Heart left ventricle (tissue), 16 donors: ENCODE measurements around the gene ITGB1BP2. TPM values are rescaled to one million over a fixed set of nuclear protein-coding genes. Genes with fewer than 3 reads are reported as not detected.

Experiments used
- ATAC-seq, 4 donors: fragments of 200-7000 bp; cut with Tn5 transposase; one replicate each; pipeline ENCODE4 v1.9.1; 2020 to 2022; ENCODE audit warnings: moderate library complexity in 4 of 4, mild to moderate bottlenecking in 3 of 4, moderate number of reproducible peaks in 1 of 4
- DNase-seq, 5 donors: peaks; one replicate each; pipeline ENCODE4 v3.0.0-alpha.2; 2020
- H3K27ac ChIP-seq, 12 donors: fragments of 200-600 bp; sonication (generic) in 4 of 12; one replicate each; pipeline versions ENCODE4 v1.5.0 to v1.8.0; 2016 to 2022; ENCODE audit warnings: mild to moderate bottlenecking in 2 of 12
- H3K27me3 ChIP-seq, 9 donors: fragments of 200-600 bp; sonication (generic) in 2 of 9; one replicate each; pipeline versions ENCODE4 v1.5.1 to v1.8.0; 2016 to 2022; ENCODE audit warnings: mild to moderate bottlenecking in 3 of 9
- H3K36me3 ChIP-seq, 9 donors: fragments of 200-600 bp; sonication (generic) in 2 of 9; one replicate each; pipeline versions ENCODE4 v1.5.0 to v1.8.0; 2018 to 2022; ENCODE audit warnings: mild to moderate bottlenecking in 2 of 9
- H3K4me1 ChIP-seq, 12 donors: fragments of 200-600 bp; sonication (generic) in 4 of 12; one replicate each; pipeline versions ENCODE4 v1.5.0 to v1.8.0; 2016 to 2022; ENCODE audit warnings: mild to moderate bottlenecking in 3 of 12
- H3K4me3 ChIP-seq, 12 donors: fragments of 200-600 bp; sonication (generic) in 4 of 12; one replicate each; pipeline versions ENCODE4 v1.5.0 to v1.8.0; 2017 to 2022; ENCODE audit warnings: mild to moderate bottlenecking in 9 of 12, moderate library complexity in 4 of 12
- H3K9me3 ChIP-seq, 12 donors: fragments of 200-600 bp; sonication (generic) in 4 of 12; one replicate each; pipeline versions ENCODE4 v1.5.0 to v1.8.0; 2016 to 2022; ENCODE audit warnings: mild to moderate bottlenecking in 1 of 12
- CTCF ChIP-seq, 12 donors: fragments of 200-600 bp; sonication (generic) in 4 of 12; IDR thresholded peaks; one replicate each; pipeline versions ENCODE4 v1.5.0 to v1.8.0; 2018 to 2022; ENCODE audit warnings: antibody characterized with exemption in 12 of 12, mild to moderate bottlenecking in 5 of 12
- POLR2A ChIP-seq, 2 donors: fragments of 450-650 bp; IDR thresholded peaks; one replicate each; pipeline ENCODE4 v1.6.1; 2017; ENCODE audit warnings: antibody characterized with exemption in 2 of 2, mild to moderate bottlenecking in 2 of 2, moderate library complexity in 2 of 2
- WGBS, 4 donors: extraction: QIAGEN DNeasy Blood & Tissue Kit in 2 of 4; methylation state at CpG; one replicate each; pipeline versions ENCODE4 v1.1.5 to v1.1.7; 2013 to 2018; 5-methylcytosine and 5-hydroxymethylcytosine counted together
- intact Hi-C, 10 donors: fragments of 100-400 bp; cut with DNase I; formaldehyde crosslinking; loops; one replicate each; pipeline versions ENCODE4 v1.11.1 to v1.14.2; 2022
- long read RNA-seq, 3 donors: library from polyadenylated mRNA; unstranded; transcript quantifications; one replicate each; pipeline ENCODE4 v2.0.0, GENCODE V29; 2020 to 2021
- polyA plus RNA-seq, 2 donors: library from polyadenylated mRNA; stranded (reverse); fragments of 200-250 nt; gene quantifications; one replicate each; pipeline ENCODE4 v1.2.3, GENCODE V29; 2013
- total RNA-seq, 9 donors: library from RNA; depleted of rRNA in 2 of 9; stranded (reverse); fragments of >200 nt in 2 of 9; fragmentation: NEBNext Ultra II Directional in 3 of 9; extraction: Animal tissue kit (Norgen Biotek cat#: 25700) in 3 of 9; gene quantifications; one replicate each; pipeline versions ENCODE4 v1.1.0 to v1.2.4, GENCODE V29; 2016 to 2023
- donor health status: ischemic (EF 13 %, LVEDD 7.1; RV severe dilation, severe dysfunction).
- donor health status: healthy with polysubstance abuse.
- donor health status: DM: no; HTN: yes; CAD: no.
- donor health status: DM: no; HTN: no; CAD: no.
- donor health status: ischemic (EF 25% LVEDD 6.9; RV normal size, moderate dysfunction).
- donor health status: ischemic (EF 25% LVEDD 5.7; RV mildly dilated, moderate dysfunction).
- donor health status: healthy.
- donor health status: DM: yes; HTN: yes; CAD: no.
- donor health status: ischemic (EF 35%, LVEDD 5.7; RV mildly dilated, moderate dysfunction).
- donor health status: nonischemic (EF 11% LVEDD 7.7; RV severe dilation, severe dysfunction).
- donor health status: DM: yes; HTN: yes; CAD: no.
- donor health status: PGD.
- donor health status: ischemic (EF 29% LVEDD 5.4; RV normal size, mild dysfunction).
- donor health status: nonischemic (EF 23%, LVEDD 6.1; RV moderate dilation, normal function).

Gene ITGB1BP2
- total RNA-seq, result 100 to 1,000 TPM in 2 of 9 donors, 10 to 100 TPM in 7; 64.2 to 162 (median 84.9) TPM
- polyA plus RNA-seq, result 10 to 100 TPM; 90.4 to 91.7 TPM
- long read RNA-seq, donor 1, transcript ITGB1BP2-201 (11 exons, 1,296 nt), result major isoform, 16 of 22 reads
- long read RNA-seq, donor 1, partial matches to known transcripts, result 3 of 22 reads
- long read RNA-seq, donor 1, other reads (novel, unspliced or antisense), result 3 of 22 reads
- long read RNA-seq, donor 2, transcript ITGB1BP2-201 (11 exons, 1,296 nt), result major isoform, 30 of 38 reads
- long read RNA-seq, donor 2, partial matches to known transcripts, result 2 of 38 reads
- long read RNA-seq, donor 2, other reads (novel, unspliced or antisense), result 6 of 38 reads
- long read RNA-seq, donor 3, partial matches to known transcripts, result 2 of 7 reads
- long read RNA-seq, donor 3, other reads (novel, unspliced or antisense), result 1 of 7 reads

- peak in 4 of 5 donors; percentile 23 to 48 (median 33) for DNase-seq
- intact Hi-C loops, result no loop called here
- no peaks in the 10 kb centered on the region for H3K9me3 ChIP-seq
- 43 to 63% (median 48%) methylated on average over 10 of the region's 10 CpGs for WGBS, 4 donors
- H3K36me3 ChIP-seq, result peaks cover 0 to 57% (median 44%) of the 10 kb centered on the region in 9 donors
- H3K27me3 ChIP-seq, result no peaks in the 10 kb centered on the region
- H3K4me1 ChIP-seq, result peaks cover 0 to 16% (median 3%) of the 10 kb centered on the region in 12 donors
- peak; percentile 87 to 95 (median 88) for ATAC-seq
- peak within 1 kb of the TSS; percentile 0 to 58 (median 44) for H3K4me3 ChIP-seq
- peak; percentile 3 to 53 for TF ChIP-seq POLR2A (IDR thresholded peaks at IDR 0.05)
- no peak for TF ChIP-seq CTCF (IDR thresholded peaks at IDR 0.05)
- peak within 1 kb of the TSS; percentile 28 to 88 (median 79) for H3K27ac ChIP-seq
These were observed at the start of gene ITGB1BP2 for GRCh38 chrX:71301195-71301924. Gene ITGB1BP2, plus strand, starts transcription at chrX:71301750. Its CDS starts 57 bp downstream, at chrX:71301807.

DNA sequence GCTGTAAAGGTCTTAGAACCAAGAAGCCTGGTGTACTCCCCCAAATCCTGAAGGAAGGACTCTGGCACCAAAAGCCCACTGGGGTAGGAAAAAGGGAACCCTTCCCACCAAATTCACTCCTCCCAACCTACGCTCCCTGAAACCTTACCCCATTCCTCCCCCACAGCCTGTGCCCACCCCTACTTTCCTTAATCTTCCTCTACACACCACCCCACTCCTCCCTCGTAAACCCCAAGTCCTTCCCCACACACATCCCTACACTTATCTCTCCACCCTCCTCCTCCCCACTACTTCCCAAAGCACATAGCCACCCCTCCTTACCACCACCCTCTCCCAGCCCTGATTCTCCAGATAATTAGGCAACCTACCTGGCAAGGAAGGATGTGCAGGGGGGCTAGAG, 49.3 kb upstream of the ITGB1BP2 start:
- TF ChIP-seq CTCF (IDR thresholded peaks at IDR 0.05) (no peak), POLR2A (IDR thresholded peaks at IDR 0.05) (no peak)
- WGBS, 4 donors, result 66 to 86% (median 74%) methylated on average over 2 of the region's 2 CpGs
- Histone ChIP-seq H3K4me1 (peaks cover 0 to 14% (median 8%) of the 10 kb centered on the region in 12 donors), H3K27ac (no peak overlapping the region), H3K4me3 (peak overlapping the region in 1 of 12 donors; percentile 61), H3K36me3 (peaks cover 0 to 36% (median 19%) of the 10 kb centered on the region in 9 donors), H3K9me3 (no peaks in the 10 kb centered on the region), H3K27me3 (no peaks in the 10 kb centered on the region)
- no peak for DNase-seq
- intact Hi-C loops, result loop anchor here in 4 of 10 donors (10.0 kb wide), 2 partner anchors 107 to 113 kb away; partner anchors contain the start of genes TAF1 (in 4 of the 4) and NLGN3 (in 1 of the 4)
- ATAC-seq, result no peak

DNA sequence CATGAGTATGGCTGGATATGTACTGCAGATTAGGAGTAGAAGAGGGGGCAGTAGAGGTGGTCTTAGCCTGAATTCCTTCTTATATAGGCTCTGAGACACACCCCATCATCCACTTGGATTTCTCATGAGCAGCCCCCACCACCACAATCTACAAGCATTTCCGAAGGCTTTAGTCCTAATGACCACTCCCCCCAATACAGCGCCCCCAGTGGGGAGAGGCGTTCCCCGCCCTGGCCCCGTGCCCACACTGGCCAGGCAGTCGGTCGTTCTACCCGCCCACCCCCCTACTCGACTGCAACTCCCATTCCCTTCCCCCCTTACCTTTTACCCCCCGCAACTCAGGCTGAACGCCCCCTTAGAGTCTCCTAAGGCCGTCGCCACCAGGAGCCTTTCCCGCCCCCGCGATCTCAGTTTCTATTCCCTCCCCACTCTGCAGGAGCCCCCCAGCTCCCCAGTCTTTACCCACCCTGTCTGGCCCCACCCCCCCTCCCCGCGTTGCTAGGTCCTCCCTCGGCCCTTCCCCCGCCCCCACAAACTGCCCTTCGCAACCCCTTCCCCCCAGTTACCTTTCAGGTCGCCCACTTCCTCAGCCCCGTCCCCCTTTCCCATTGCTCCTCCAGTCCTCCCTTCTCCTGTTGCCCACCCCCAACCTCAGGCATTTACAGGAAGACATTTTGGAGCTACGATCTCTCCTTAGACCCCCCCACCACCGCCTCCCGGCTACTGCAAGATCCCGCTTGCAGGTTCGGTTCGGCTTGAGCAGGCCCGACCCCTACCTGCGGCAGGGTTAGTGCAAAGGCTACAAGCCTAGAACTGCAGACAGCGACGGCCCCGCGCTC, 48.1 kb upstream of the ITGB1BP2 start:
- DNase-seq, result peak in 4 of 5 donors; percentile 29 to 68 (median 36)
- Histone ChIP-seq H3K27ac (peak overlapping the region; percentile 24 to 93 (median 84)), H3K27me3 (no peaks in the 10 kb centered on the region), H3K4me1 (peaks cover 0 to 14% (median 8%) of the 10 kb centered on the region in 12 donors), H3K4me3 (peak overlapping the region; percentile 53 to 98 (median 66)), H3K36me3 (peaks cover 0 to 23% (median 11%) of the 10 kb centered on the region in 9 donors), H3K9me3 (no peaks in the 10 kb centered on the region)
- intact Hi-C loops, result loop anchor here in 5 of 10 donors (2.0 to 10.0 kb wide), 4 partner anchors 29 to 111 kb away; partner anchors contain the start of genes TAF1 (in 4 of the 5), NONO (in 2 of the 5) and NLGN3 (in 1 of the 5)
- TF ChIP-seq POLR2A (IDR thresholded peaks at IDR 0.05), result no peak
- peak in 11 of 12 donors; percentile 15 to 53 (median 39) for TF ChIP-seq CTCF (IDR thresholded peaks at IDR 0.05)
- WGBS, 4 donors, result 1 to 48% (median 22%) methylated on average over 32 to 35 of the region's 35 CpGs
- no peak for ATAC-seq
